Measurements from ENCODE around the gene QPCTL.

GRCh38 chr19:45643927-45644771 lies 48.3 kb upstream of the QPCTL start:
- TF ChIP-seq TAF1 (IDR thresholded peaks at IDR 0.05; ENCODE audit: borderline replicate concordance, insufficient read depth, low read length) (no peak), POLR2AphosphoS5 (IDR thresholded peaks at IDR 0.05; ENCODE audit: low read depth, low read length) (no peak), FOXP2 (optimal IDR thresholded peaks at IDR 0.05; ENCODE audit: borderline replicate concordance, extremely low read depth, extremely low read length, insufficient read depth) (no peak), SIN3A (IDR thresholded peaks at IDR 0.05; ENCODE audit: borderline replicate concordance, insufficient read depth, low read length) (no peak)

Data from PFSK-1 (cell line).